Karpas-422 (cell line): ENCODE results near the gene TYMP. TPM values are rescaled to one million over a fixed set of nuclear protein-coding genes. Genes with fewer than 3 reads are reported as not detected.

ENCODE experiments used
- DNase-seq: peaks from one replicate; pipeline ENCODE4 v3.0.0-alpha.2; 2015
- H2AFZ ChIP-seq: fragments of 200-600 bp; sonication (generic); 2 replicates; pipeline ENCODE4 v1.6.1; 2014; ENCODE audit warnings: antibody characterized with exemption, low read length, mixed read lengths
- H3K27ac ChIP-seq: fragments of 200-600 bp; sonication (generic); 2 replicates; pipeline ENCODE4 v1.5.1; 2014; ENCODE audit warnings: mild to moderate bottlenecking, low read length, moderate library complexity
- H3K27me3 ChIP-seq: fragments of 200-600 bp; sonication (generic); 2 replicates; pipeline ENCODE4 v1.6.1; 2014; ENCODE audit warnings: low read length, mixed read lengths
- H3K36me3 ChIP-seq: fragments of 200-600 bp; sonication (generic); 2 replicates; pipeline ENCODE4 v1.6.1; 2014; ENCODE audit warnings: low read length, mixed read lengths; ENCODE audit not compliant: insufficient read depth
- H3K4me1 ChIP-seq: fragments of 200-600 bp; sonication (generic); 2 replicates; pipeline ENCODE4 v1.6.1; 2014; ENCODE audit warnings: mild to moderate bottlenecking, low read length, mixed read lengths
- H3K4me2 ChIP-seq: fragments of 200-600 bp; sonication (generic); 2 replicates; pipeline ENCODE4 v1.6.1; 2014; ENCODE audit warnings: low read length, low read depth, mild to moderate bottlenecking; ENCODE audit not compliant: poor library complexity, severe bottlenecking
- H3K4me3 ChIP-seq: fragments of 200-600 bp; sonication (generic); 2 replicates; pipeline ENCODE4 v1.5.1; 2014; ENCODE audit warnings: mild to moderate bottlenecking, antibody characterized with exemption, low read length, mixed read lengths
- H3K79me2 ChIP-seq: fragments of 200-600 bp; sonication (generic); 2 replicates; pipeline ENCODE4 v1.6.1; 2014; ENCODE audit warnings: mild to moderate bottlenecking, low read length, mixed read lengths
- H3K9ac ChIP-seq: fragments of 200-600 bp; sonication (generic); 2 replicates; pipeline ENCODE4 v1.6.0; 2014; ENCODE audit warnings: low read length
- H3K9me2 ChIP-seq: fragments of 200-600 bp; sonication (generic), shearing (Covaris generic); replicated peaks from 2 replicates; pipeline ENCODE4 v1.6.0; 2014; ENCODE audit warnings: mild to moderate bottlenecking, low read length, moderate library complexity; ENCODE audit not compliant: insufficient read depth
- H3K9me3 ChIP-seq: fragments of 300-700, 200-600 bp; sonication (generic); 2 replicates; pipeline ENCODE4 v1.6.1; 2014; ENCODE audit warnings: low read length, mixed read lengths
- H4K20me1 ChIP-seq: fragments of 200-600 bp; sonication (generic); 2 replicates; pipeline ENCODE4 v1.6.1; 2014; ENCODE audit warnings: mild to moderate bottlenecking, antibody characterized with exemption, low read length, low read depth; ENCODE audit not compliant: insufficient read depth
- total RNA-seq: library from RNA; depleted of rRNA; stranded (reverse); fragments of >200 nt; shearing (Covaris generic); gene quantifications from 2 replicates; pipeline ENCODE4 v1.2.3, GENCODE V29; 2014; ENCODE audit warnings: low replicate concordance

Gene TYMP
- total RNA-seq, 1 experiment from 2014 or later, result 1.8 TPM

DNA sequence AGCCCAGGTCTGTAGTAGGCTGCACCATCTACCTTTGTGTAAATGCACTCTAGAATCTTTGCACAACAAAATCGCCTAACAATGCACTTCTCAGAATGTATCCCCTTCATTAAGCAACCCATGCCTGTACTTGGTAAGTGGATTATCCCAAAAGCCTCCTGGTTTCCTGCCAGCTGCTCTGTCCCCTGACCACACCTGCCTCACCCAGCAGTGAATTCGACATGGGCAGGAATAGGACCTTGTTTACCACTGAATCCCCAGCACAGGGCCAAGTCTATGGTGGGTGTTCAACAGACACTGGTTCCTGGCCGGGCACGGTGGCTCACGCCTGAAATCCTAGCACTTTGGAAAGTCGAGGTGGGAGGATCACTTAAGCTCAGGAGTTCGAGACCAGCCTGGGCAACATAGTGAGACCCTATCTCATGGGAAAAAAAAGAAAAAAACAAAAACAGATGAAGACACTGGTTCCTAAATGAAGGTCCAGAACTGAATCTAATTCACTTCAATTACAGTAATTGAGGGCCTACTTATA lies 38.0 kb upstream of the TYMP start:
- H3K36me3 ChIP-seq, result peaks cover 21% of the 10 kb centered on the region
- no peak overlapping the region for H2AFZ ChIP-seq
- no peak overlapping the region for H3K27ac ChIP-seq
- no peaks in the 10 kb centered on the region for H3K9me2 ChIP-seq
- no peaks in the 10 kb centered on the region for H3K27me3 ChIP-seq
- H4K20me1 ChIP-seq, result no peaks in the 10 kb centered on the region
- no peak overlapping the region for H3K4me3 ChIP-seq
- DNase-seq, result no peak
- no peak overlapping the region for H3K9ac ChIP-seq
- no peaks in the 10 kb centered on the region for H3K79me2 ChIP-seq
- H3K9me3 ChIP-seq, result no peaks in the 10 kb centered on the region
- H3K4me1 ChIP-seq, result peaks cover 9% of the 10 kb centered on the region
- H3K4me2 ChIP-seq, result no peak overlapping the region

DNA sequence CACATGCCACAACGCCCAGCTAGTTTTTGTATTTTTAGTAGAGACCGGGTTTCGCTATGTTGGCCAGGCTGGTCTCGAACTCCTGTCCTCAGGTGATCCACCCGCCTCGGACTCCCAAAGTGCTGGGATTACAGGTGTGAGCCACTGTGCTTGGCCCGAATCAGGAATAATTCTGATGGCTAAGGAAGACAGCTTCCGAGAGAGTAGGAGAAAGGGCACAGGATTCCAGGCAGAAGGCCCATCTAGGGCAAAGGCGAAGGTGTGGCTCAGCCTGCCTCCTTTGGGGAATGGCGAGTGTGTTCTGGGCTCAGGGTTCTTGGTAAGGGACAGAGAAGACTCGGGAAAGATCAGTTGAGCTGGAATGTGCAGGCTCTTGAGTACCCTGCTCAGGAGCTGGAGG lies 34.5 kb upstream of the TYMP start:
- Histone ChIP-seq H3K4me1 (peaks cover 9% of the 10 kb centered on the region), H4K20me1 (no peaks in the 10 kb centered on the region), H3K4me3 (no peak overlapping the region), H3K36me3 (peaks cover 9% of the 10 kb centered on the region), H3K27me3 (no peaks in the 10 kb centered on the region), H3K27ac (no peak overlapping the region), H2AFZ (no peak overlapping the region), H3K9ac (no peak overlapping the region), H3K9me2 (no peaks in the 10 kb centered on the region), H3K79me2 (no peaks in the 10 kb centered on the region), H3K4me2 (no peak overlapping the region), H3K9me3 (no peaks in the 10 kb centered on the region)
- DNase-seq, result no peak

DNA sequence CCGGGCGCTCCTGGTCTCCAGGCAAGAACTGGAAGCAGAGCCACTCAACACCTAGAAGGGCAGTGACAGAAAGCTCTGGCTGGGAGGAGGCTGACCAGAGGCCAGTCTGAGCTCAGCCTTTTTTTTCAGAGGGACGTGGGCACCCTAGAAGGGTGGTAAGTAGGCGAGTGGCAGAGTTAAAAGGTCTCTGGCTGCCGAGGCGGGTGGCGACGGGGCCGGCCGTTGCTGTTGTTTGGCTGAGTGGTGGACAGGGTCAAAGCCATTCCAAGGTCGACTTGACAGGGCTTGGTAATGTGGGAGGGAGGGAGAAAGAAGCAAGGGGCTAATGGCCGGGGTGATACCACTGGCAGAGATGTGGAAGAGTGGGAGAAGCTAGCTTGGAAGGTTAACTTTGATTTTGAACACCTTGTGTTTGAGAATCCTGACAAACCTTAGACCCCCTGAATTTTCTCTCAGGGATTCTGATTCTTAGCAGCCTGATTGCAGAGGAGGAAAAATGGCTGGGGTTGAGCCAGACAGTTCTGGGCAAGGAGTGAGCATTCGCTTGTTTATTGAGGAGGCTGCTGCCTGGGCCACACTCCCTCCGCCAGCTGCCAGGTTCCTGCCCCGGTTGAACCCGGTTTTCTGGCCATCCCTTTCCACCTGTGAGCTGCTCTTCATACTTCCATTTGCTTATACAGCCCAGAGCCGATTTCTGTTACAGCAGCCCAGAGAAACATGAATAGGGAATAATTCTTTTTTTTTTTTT lies 33.8 kb upstream of the TYMP start:
- no peak for DNase-seq
- no peak overlapping the region for H3K27ac ChIP-seq
- peaks cover 9% of the 10 kb centered on the region for H3K4me1 ChIP-seq
- no peaks in the 10 kb centered on the region for H3K9me2 ChIP-seq
- H4K20me1 ChIP-seq, result no peaks in the 10 kb centered on the region
- peak overlapping the region; percentile 100 for H3K4me2 ChIP-seq
- peaks cover 2% of the 10 kb centered on the region for H3K36me3 ChIP-seq
- peak overlapping the region; percentile 96 for H3K4me3 ChIP-seq
- H2AFZ ChIP-seq, result peak overlapping the region; percentile 95
- H3K9ac ChIP-seq, result peak overlapping the region; percentile 85
- no peaks in the 10 kb centered on the region for H3K79me2 ChIP-seq
- H3K27me3 ChIP-seq, result no peaks in the 10 kb centered on the region
- no peaks in the 10 kb centered on the region for H3K9me3 ChIP-seq

DNA sequence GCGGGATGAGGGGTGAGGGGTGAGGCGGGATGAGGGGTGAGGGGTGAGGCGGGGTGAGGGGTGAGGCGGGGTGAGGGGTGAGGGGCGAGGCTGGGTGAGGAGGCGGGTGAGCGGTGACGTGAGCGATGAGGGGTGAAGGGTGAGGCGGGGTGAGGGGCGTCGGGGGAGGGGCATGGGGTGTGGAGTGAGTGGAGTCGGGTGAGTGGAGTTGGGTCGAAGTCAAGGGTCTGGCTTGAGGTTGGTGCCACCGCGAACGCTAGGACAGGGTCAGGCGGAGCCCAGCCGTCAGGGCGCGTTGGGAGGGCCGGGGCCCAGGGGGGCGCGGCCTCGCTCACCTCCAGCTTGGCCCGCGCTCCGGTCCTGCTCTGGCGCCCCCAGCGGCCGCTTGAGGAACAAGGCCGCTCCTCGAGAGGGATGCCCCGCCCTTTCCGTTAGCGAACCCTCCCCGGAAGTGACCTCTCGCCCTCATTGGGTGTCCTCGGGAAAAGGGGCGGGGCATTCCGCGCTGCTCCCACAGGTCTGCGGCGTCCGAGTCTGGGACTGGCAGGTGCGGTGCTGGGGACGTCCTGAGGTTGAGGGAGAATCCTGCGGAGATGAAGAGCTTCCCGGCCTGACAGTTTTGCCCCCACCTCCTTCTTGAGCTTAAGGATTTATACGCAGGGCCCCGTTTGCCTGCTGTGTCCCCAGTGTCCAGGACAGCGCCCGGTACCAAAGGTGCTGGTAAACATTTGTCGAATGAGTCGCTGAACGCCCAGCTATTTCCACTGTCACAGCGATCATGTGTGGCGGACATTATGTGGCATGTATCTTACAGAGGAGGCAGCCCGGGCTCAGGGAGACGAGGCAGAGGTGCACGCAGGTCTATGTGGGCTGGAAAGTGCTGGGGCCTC lies 33.0 kb upstream of the TYMP start, which contains the start of gene SYCE3:
Gene SYCE3 (minus strand): TSS at position 397 of the 890 bp plus-strand sequence. CDS start 6,514 bp downstream, outside the sequence.
- Histone ChIP-seq H3K27ac (no peak within 1 kb of the TSS), H4K20me1 (no peaks in the 10 kb centered on the region)
- peak; percentile 99 for DNase-seq

DNA sequence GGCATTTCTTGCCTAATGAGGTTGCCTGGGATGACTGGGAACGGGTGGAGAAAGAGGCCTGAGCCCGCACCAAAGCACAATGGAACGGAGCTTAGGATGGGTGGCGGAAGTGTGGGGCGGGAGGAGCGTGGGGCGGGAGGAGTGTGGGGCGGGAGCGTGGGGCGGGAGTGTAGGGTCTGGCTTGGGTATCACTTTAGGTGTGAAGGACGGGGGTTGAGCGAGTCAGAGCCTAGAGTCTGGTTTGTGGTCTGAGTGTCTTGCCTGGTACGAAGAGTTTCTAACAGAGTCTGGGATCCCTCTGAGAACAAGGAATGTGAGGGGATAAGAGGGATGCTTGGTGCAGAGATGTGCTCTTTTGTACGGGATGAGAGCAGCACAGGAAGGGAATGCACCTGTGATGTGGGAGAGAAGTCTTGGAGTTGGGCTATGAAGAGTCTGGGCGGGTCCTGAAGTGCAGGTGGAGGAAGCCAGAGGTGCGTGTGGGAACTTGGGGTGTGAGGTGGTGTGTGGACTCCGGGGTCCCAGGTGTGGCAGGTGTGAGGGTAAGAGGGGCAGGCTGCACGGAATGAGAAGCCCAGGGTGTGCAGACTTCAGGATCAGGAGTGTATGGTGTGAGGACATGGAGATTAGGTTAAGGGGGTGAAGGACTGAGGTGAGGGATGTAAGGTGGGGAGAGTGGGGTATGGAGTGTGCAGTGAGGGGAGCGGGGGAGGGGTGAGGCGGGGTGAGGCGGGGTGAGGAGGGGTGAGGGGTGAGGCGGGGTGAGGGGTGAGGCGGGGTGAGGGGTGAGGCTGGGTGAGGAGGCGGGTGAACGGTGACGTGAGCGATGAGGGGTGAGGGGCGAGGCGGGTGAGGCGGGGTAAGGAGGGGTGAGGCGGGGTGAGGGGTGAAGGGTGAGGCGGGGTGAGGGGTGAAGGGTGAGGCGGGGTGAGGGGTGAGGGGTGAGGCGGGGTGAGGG lies 31.9 kb upstream of the TYMP start:
- no peak overlapping the region for H3K9ac ChIP-seq
- H3K9me2 ChIP-seq, result no peaks in the 10 kb centered on the region
- H3K79me2 ChIP-seq, result no peaks in the 10 kb centered on the region
- peaks cover 9% of the 10 kb centered on the region for H3K4me1 ChIP-seq
- no peaks in the 10 kb centered on the region for H3K27me3 ChIP-seq
- no peaks in the 10 kb centered on the region for H3K9me3 ChIP-seq
- no peaks in the 10 kb centered on the region for H3K36me3 ChIP-seq
- H3K4me3 ChIP-seq, result no peak overlapping the region
- no peak for DNase-seq
- no peak overlapping the region for H3K27ac ChIP-seq
- no peak overlapping the region for H2AFZ ChIP-seq
- H4K20me1 ChIP-seq, result no peaks in the 10 kb centered on the region
- H3K4me2 ChIP-seq, result no peak overlapping the region

More for the DNA sequence above, 33.0 kb upstream of the TYMP start, which contains the start of gene SYCE3:
- no peaks in the 10 kb centered on the region for H3K27me3 ChIP-seq
- peak within 1 kb of the TSS; percentile 96 for H3K4me3 ChIP-seq
- no peaks in the 10 kb centered on the region for H3K36me3 ChIP-seq
- H3K4me2 ChIP-seq, result peak within 1 kb of the TSS; percentile 100
- peak within 1 kb of the TSS; percentile 95 for H2AFZ ChIP-seq
- no peaks in the 10 kb centered on the region for H3K9me2 ChIP-seq
- H3K79me2 ChIP-seq, result no peaks in the 10 kb centered on the region
- peak within 1 kb of the TSS; percentile 85 for H3K9ac ChIP-seq
- H3K4me1 ChIP-seq, result peaks cover 9% of the 10 kb centered on the region
- no peaks in the 10 kb centered on the region for H3K9me3 ChIP-seq

GRCh38 chr22:50560034-50560433 lies 30.2 kb upstream of the TYMP start:
- H3K27me3 ChIP-seq, result no peaks in the 10 kb centered on the region
- no peak overlapping the region for H2AFZ ChIP-seq
- H3K36me3 ChIP-seq, result no peaks in the 10 kb centered on the region
- H4K20me1 ChIP-seq, result no peaks in the 10 kb centered on the region
- no peak overlapping the region for H3K4me3 ChIP-seq
- no peak overlapping the region for H3K4me2 ChIP-seq
- peaks cover 9% of the 10 kb centered on the region for H3K4me1 ChIP-seq
- no peaks in the 10 kb centered on the region for H3K9me2 ChIP-seq
- no peak for DNase-seq
- no peak overlapping the region for H3K9ac ChIP-seq
- H3K79me2 ChIP-seq, result no peaks in the 10 kb centered on the region
- H3K27ac ChIP-seq, result no peak overlapping the region
- no peaks in the 10 kb centered on the region for H3K9me3 ChIP-seq

DNA sequence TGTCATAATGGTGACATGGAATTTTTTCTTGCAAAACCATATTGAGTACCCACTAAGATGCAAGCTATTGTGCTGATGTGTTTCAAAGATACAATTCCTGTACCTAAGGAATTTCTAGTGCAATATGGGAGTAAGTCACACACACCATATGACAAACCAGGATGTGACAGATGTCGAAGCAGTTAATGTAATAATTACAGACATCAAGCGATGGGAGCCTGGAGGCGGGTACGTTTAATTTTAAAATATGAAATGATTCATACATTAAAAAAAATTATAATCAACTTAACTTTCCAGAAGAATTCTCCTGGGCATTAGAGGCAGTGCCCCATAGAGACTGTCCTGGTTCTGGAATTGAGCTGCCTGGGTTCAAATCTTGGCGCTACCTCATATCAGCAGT lies 26.9 kb upstream of the TYMP start:
- no peak for DNase-seq
- Histone ChIP-seq H2AFZ (no peak overlapping the region), H3K9ac (no peak overlapping the region), H3K27me3 (no peaks in the 10 kb centered on the region), H3K36me3 (no peaks in the 10 kb centered on the region), H3K4me1 (no peaks in the 10 kb centered on the region), H3K79me2 (no peaks in the 10 kb centered on the region), H3K4me2 (no peak overlapping the region), H3K9me3 (no peaks in the 10 kb centered on the region), H3K4me3 (no peak overlapping the region), H3K9me2 (no peaks in the 10 kb centered on the region), H4K20me1 (no peaks in the 10 kb centered on the region), H3K27ac (no peak overlapping the region)
